GM21737 (cell line): ENCODE measurements around the gene AIFM3.
"Not testable (repeated sequence)": the region's sequence is repeated elsewhere in the genome, so short reads cannot be mapped to it uniquely, and the experiment has no call there.

Experiments
- ATAC-seq: cut with Tn5 transposase; IDR thresholded peaks from one replicate; pipeline ENCODE4 v1.9.1; 2021; ENCODE audit warnings: mild to moderate bottlenecking, moderate library complexity; ENCODE audit not compliant: unreplicated experiment

AIFM3 gene

DNA sequence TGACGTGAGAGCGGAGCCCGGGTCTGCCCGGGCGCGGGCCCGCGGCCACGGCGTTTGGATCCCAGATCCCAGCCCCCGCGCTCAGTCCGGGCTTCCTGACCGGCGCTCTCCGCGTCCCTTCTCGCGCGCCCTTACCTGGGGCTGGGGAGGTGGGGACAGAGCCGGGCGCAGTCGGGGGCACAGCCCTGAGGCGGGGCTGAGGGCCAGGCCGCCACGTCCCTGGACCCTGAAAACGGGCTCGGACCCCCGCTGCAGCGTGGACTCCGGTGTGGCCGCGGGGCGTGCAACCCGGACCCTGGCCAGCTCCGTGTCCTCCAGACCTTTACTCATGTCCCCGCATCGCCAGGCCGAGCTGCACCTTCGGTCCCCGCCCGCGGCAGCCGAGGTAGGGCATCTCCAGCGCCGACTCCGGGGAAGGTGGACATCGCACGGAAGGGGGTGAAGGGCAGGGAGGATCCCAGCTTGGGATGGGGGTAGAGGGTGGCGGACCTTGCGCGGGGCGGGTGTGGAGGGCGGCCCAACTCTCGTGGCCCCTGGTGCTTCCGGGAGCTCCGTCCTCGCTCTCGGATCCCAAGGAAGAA is 9.9 kb upstream of the AIFM3 start:
- ATAC-seq, result no peak

DNA sequence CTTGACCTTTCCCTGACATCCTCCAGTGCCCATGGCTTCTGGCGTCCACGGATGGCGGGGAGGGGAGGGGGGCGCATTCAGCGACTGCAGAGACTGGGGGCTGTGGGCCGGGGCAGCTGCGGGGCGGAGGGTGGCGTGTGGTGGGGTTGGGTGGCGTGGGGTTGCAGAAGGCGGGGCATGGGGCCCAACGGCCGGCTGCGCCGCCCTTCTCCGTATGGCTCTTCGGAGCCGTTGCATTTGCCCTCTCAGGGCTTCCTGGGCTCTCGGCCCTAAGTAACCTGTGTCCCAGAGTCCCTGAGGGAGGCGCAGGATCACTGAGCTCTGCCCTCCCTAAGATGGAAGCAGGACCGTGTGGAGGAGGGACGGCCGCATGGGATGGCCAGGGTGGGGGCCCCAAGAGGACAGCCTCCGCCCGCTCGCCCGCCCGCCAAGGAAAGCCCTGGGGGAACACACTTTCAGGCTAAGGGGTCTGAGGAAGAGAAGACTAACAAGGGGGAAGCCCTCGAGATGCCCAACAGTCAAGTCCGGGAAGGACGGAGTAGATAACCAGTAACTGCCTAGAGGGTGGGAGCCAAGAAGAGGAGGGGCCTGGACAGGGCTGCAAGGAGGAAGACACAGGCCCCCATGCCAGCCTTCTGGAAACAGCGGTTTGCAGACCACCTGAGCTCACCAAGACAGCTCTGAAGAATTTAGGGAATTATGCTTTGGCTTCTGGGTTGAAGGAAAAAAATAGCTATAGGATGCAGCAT is 9.2 kb upstream of the AIFM3 start:
- no peak for ATAC-seq

- ATAC-seq, result no peak
These were observed 7.2 kb upstream of the AIFM3 start for GRCh38 chr22:20959578-20960461.

GRCh38 chr22:20960609-20961008 is 6.4 kb upstream of the AIFM3 start:
- no peak for ATAC-seq

DNA sequence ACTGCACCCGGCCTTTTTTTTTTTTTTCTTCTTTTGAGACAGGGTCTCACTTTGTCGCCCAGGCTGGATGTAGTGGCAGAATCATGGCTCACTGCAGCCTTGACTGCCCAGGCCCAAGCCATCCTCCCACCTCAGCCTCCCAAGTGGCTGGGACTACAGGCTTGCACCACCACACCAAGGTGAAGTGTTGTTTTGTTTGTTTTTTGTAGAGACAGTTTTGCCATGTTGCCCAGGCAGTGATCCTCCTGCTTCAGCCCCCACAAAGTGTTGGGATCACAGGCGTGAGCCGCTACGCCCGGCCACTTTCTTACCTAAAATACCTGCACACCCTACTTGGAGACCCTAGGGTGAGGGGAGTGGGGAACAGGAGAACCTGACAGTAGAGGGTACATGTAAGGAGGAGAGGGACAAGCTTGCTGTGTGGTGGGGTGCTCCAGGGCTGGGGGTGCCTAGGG is 4.5 kb upstream of the AIFM3 start:
- ATAC-seq, result no peak

GRCh38 chr22:20963201-20964052 is 3.6 kb upstream of the AIFM3 start:
- ATAC-seq, result no peak

DNA sequence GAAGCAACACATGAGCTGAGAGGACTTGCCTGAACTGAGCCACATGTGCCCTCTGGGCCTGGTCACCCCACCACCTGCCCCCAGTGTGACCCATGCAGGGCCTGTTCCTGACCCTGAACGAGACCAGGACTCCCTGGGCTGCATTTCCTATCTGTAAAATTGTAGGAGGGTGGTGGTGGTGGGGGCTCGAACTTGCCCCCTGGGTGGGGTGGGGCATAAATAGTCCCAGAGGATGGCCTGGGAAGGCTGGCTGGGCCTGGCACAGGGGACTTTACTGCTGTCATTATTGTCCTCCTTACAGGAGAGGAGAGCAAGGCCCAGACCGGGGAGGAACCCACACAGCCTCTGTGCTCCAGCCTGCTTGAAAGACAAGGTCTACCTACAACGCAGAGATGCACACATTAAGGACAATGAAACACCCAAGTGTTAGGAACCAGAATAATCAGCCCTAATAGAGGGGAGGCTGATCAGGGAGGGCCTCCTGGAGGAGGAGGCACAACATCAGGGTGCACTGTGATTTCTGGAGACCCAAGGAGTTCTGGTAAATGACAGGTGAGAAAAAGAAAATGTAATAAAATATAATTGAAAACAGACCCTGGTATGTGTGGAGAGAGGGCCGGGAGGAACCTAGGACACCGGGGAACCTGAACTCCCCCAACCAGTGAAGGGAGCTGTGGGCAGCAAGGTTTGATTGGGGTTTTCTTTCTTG is 2.8 kb upstream of the AIFM3 start:
- ATAC-seq, result no peak

DNA sequence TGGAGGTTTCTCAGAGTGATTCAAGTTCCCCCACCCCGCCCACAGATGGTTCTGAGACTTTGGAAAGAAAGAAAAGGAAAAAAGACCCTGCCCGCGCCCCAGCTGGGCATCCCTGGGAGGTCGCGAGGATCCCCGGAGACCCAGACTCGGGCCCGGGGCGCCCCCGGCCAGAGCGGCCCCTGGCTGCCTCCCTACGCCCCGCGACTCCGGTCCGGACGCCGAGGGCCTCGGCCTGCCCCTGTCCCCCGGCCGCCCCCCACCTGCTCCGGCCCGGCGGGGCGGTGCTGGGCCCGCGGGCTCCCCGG is 2.3 kb upstream of the AIFM3 start:
- ATAC-seq, result no peak

DNA sequence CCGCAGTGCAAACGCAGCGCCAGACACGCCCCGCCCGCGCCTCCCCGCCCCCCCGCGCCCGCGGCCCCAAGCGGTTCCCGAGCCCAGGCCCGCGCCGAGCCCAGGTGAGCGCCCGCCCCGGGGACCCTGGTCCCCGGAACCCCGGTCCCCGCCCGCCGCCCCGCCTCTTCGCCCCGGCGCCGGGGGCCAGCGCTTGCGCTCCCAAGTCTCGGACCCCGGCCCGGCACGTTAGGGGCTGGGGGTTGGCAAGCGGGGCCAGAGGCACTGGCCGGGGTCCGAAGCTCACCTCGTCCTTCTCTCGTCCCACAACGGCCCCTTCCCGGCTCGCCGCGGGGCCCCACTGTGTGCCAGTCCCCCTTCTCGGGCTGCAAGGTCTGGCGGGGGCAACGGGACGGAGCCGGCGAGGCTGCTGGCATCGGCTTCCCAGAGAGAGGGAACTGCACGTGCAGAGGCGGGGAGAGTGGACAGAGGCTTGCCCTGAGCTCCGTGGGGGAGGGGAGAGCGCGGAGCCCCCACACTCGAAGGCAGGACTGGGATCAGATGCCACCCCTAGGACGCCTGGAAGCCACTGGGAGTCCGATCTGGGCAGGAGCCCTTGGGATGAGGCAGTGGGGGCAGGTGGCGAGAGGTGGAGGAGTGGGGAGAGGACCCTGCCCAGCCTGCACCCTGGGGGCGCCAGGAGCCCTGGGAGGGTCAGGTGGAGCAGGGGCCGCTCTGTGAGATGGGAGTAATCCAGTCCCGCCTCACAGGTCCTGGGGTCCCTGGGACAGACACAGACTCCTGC is 1.8 kb upstream of the AIFM3 start:
- ATAC-seq, result no peak

- ATAC-seq, result no peak
These were observed 883 bp upstream of the AIFM3 start for GRCh38 chr22:20965888-20966855.

DNA sequence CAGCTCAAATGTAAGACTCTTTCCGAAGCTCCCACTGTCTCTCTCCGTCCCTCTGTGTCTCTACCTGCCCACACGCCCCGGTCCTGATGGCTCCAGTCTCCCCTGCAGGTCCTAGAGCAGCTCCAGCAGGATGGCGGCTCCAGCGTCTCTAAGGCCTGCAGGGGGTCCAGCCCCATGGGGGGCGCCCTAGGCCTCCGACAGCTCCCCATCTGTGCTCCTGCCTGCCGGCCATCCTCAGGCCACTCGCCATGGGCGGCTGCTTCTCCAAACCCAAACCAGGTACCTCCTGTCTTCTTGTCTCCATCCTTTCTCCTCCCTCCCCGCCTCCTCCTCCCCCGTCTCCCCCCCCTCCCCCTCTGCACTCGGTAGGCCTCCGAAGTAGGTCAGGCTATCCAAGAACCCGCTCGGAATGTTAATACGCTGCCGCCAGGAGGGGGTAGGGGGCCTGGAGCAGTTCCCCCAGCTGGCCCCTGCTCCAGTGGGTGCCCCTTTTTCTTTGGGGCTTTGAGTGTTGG is 699 bp downstream of the AIFM3 start:
- ATAC-seq, result no peak

DNA sequence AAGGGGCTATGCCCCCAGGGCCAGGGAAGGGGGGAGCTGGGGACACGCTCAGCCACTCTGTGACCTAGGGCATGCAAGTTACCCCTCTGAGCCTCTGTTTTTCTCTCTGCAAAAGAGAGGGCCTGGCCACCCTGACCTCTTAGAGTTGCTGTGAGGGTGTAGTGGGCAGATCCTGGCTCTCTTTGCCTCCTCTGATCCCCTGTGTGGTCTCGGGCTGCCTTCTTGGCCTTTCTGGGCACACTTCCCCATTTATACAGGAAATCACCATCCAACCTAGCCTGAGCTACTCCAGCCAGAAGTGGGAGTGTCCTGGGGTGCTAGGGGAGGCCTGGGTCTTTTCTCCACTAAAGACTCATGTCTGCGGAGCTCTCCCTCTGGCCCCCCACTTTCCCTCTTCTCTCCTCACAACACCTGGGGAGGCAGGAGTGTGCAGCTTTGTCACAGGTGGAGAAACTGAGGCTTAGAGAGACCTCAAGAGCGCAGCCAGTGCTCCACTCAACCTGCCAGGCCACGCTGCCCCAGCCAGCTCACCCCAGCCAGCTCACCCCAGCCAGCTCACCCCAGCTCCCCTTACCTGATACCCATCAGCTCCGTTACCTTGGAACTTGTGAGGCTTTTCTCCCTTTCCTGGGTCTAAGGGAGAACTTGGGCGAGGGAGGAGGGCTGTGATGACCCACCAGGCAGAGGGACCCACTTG is 1.4 kb downstream of the AIFM3 start:
- ATAC-seq, result no peak

- no peak for ATAC-seq
These were observed 4.0 kb downstream of the AIFM3 start for GRCh38 chr22:20970939-20971657.

- ATAC-seq, result not testable (repeated sequence)
These were observed 5.1 kb downstream of the AIFM3 start for GRCh38 chr22:20972014-20972694.

DNA sequence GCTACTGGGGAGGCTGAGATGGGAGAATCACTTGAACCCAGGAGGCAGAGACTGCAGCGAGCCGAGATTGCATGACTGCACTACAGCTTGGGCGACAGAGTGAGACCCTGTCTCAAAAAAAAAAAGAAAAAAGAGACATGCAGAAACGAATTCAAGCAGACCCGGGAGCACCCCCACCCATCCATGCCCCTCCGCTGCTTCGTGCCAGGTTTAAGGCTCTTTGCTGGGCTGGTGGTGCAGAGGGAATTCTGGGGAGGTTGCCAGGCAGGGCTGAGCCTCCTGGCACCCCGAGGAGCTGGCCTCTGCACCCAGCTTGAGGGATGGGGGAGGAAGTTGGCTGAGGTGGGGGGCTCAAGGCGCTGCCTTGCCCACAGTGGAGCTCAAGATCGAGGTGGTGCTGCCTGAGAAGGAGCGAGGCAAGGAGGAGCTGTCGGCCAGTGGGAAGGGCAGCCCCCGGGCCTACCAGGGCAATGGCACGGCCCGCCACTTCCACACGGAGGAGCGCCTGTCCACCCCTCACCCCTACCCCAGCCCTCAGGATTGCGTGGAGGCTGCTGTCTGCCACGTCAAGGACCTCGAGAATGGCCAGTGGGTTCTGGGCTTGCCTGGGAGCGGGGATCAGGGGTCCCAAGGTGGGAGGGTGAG is 6.0 kb downstream of the AIFM3 start:
- ATAC-seq, result no peak
